H9 (cell line): ENCODE measurements around the gene AXIN1. TPM values are rescaled to one million over a fixed set of nuclear protein-coding genes. Genes with fewer than 3 reads are reported as not detected.

Experiments
- DNase-seq: peaks from one replicate; pipeline ENCODE4 v3.0.0-alpha.2; 2017
- H2AFZ ChIP-seq: one replicate; pipeline ENCODE4 v1.6.1; 2013; ENCODE audit warnings: mild to moderate bottlenecking, low read length, control low read depth, moderate library complexity
- H2AK5ac ChIP-seq: 2 replicates; pipeline ENCODE4 v1.6.1; 2013; ENCODE audit warnings: low read length, control low read depth, mixed read lengths; ENCODE audit not compliant: insufficient read length
- H2BK120ac ChIP-seq: one replicate; pipeline ENCODE4 v1.6.1; 2013; ENCODE audit warnings: low read depth, mild to moderate bottlenecking, low read length, control low read depth, inconsistent platforms; ENCODE audit not compliant: poor library complexity, severe bottlenecking
- H2BK12ac ChIP-seq: 2 replicates; pipeline ENCODE4 v1.6.1; 2013; ENCODE audit warnings: low read length, control low read depth, mixed read lengths, low read depth; ENCODE audit not compliant: insufficient read length
- H2BK15ac ChIP-seq: 2 replicates; pipeline ENCODE4 v1.6.1; 2013; ENCODE audit warnings: low read depth, low read length, control low read depth
- H2BK20ac ChIP-seq: one replicate; pipeline ENCODE4 v1.6.1; 2013; ENCODE audit warnings: low read depth, mild to moderate bottlenecking, low read length, control low read depth, inconsistent platforms; ENCODE audit not compliant: poor library complexity, severe bottlenecking
- H2BK5ac ChIP-seq: 2 replicates; pipeline ENCODE4 v1.6.1; 2013; ENCODE audit warnings: low read length, control low read depth, mixed read lengths; ENCODE audit not compliant: insufficient read length
- H3K14ac ChIP-seq: 2 replicates; pipeline ENCODE4 v1.6.1; 2013; ENCODE audit warnings: low read length, control low read depth; ENCODE audit not compliant: insufficient read depth
- H3K18ac ChIP-seq: 2 replicates; pipeline ENCODE4 v1.6.1; 2013; ENCODE audit warnings: low read depth, mild to moderate bottlenecking, mixed read lengths, low read length, control low read depth; ENCODE audit not compliant: insufficient read length
- H3K23ac ChIP-seq: 2 replicates; pipeline ENCODE4 v1.6.1; 2013; ENCODE audit warnings: low read length, control low read depth, mixed read lengths, low read depth; ENCODE audit not compliant: insufficient read length
- H3K23me2 ChIP-seq: 2 replicates; pipeline ENCODE4 v1.6.1; 2013; ENCODE audit warnings: low read depth, mild to moderate bottlenecking, mixed read lengths, low read length, control low read depth; ENCODE audit not compliant: insufficient read length, poor library complexity, severe bottlenecking
- H3K27ac ChIP-seq: 2 replicates; pipeline ENCODE4 v1.5.1; 2013; ENCODE audit warnings: low read length, control low read depth, mixed read lengths, low read depth; ENCODE audit not compliant: insufficient read length
- H3K27me3 ChIP-seq: 2 replicates; pipeline ENCODE4 v1.6.1; 2013; ENCODE audit warnings: low read length, control low read depth, inconsistent platforms; ENCODE audit not compliant: insufficient read depth
- H3K4ac ChIP-seq: 2 replicates; pipeline ENCODE4 v1.6.1; 2013; ENCODE audit warnings: low read depth, mild to moderate bottlenecking, control low read depth, inconsistent platforms, low read length, moderate library complexity
- H3K4me1 ChIP-seq: 2 replicates; pipeline ENCODE4 v1.6.1; 2013; ENCODE audit warnings: low read length, control low read depth, inconsistent platforms; ENCODE audit not compliant: insufficient read depth
- H3K4me2 ChIP-seq: 2 replicates; pipeline ENCODE4 v1.6.1; 2013; ENCODE audit warnings: low read length, control low read depth, mixed read lengths; ENCODE audit not compliant: insufficient read length, insufficient read depth
- H3K56ac ChIP-seq: 2 replicates; pipeline ENCODE4 v1.6.1; 2013; ENCODE audit warnings: low read depth, mild to moderate bottlenecking, mixed read lengths, low read length, control low read depth; ENCODE audit not compliant: insufficient read length
- H3K79me1 ChIP-seq: 2 replicates; pipeline ENCODE4 v1.6.1; 2013; ENCODE audit warnings: low read depth, mild to moderate bottlenecking, moderate library complexity, low read length, control low read depth, inconsistent platforms; ENCODE audit not compliant: insufficient read depth, poor library complexity, severe bottlenecking
- H3K79me2 ChIP-seq: 2 replicates; pipeline ENCODE4 v1.6.1; 2013; ENCODE audit warnings: low read length, control low read depth, inconsistent platforms; ENCODE audit not compliant: insufficient read depth
- H3K9ac ChIP-seq: 2 replicates; pipeline ENCODE4 v1.6.1; 2013; ENCODE audit warnings: low read length, control low read depth, mixed read lengths; ENCODE audit not compliant: insufficient read length; ENCODE audit errors: extremely low read depth
- H3K9me3 ChIP-seq: one replicate; pipeline ENCODE4 v1.6.1; 2013; ENCODE audit warnings: low read depth, low read length, inconsistent platforms; ENCODE audit not compliant: control insufficient read depth
- H3T11ph ChIP-seq: one replicate; pipeline ENCODE4 v1.6.1; 2013; ENCODE audit warnings: mild to moderate bottlenecking, low read length, control low read depth, inconsistent platforms
- H4K20me1 ChIP-seq: one replicate; pipeline ENCODE4 v1.6.1; 2013; ENCODE audit not compliant: control insufficient read depth, insufficient read length, insufficient read depth
- H4K5ac ChIP-seq: 2 replicates; pipeline ENCODE4 v1.6.1; 2013; ENCODE audit warnings: low read depth, mild to moderate bottlenecking, mixed read lengths, low read length, control low read depth; ENCODE audit not compliant: insufficient read length
- H4K8ac ChIP-seq: replicated peaks from 2 replicates; pipeline ENCODE4 v1.6.1; 2013; ENCODE audit warnings: low read length, control low read depth, mixed read lengths, low read depth; ENCODE audit not compliant: insufficient read length
- H4K91ac ChIP-seq: 2 replicates; pipeline ENCODE4 v1.6.1; 2013; ENCODE audit warnings: low read depth, mild to moderate bottlenecking, moderate library complexity, mixed read lengths, low read length, control low read depth; ENCODE audit not compliant: insufficient read length
- H3K27ac Mint-ChIP-seq, 3 experiments: 2 replicates in 2 of 3; 3 replicates in 1 of 3; pipeline ENCODE4 v1.8.0; 2020 to 2021; ENCODE audit warnings: mixed read lengths in 3 of 3, mild to moderate bottlenecking in 1 of 3, moderate library complexity in 1 of 3
- H3K27me3 Mint-ChIP-seq: 2 replicates; pipeline ENCODE4 v1.8.0; 2021; ENCODE audit warnings: low read depth, mild to moderate bottlenecking, moderate library complexity, mixed read lengths
- H3K36me3 Mint-ChIP-seq, 3 experiments: 2 replicates in 2 of 3; 3 replicates in 1 of 3; pipeline ENCODE4 v1.8.0; 2020 to 2021; ENCODE audit warnings: low read depth in 3 of 3, mixed read lengths in 3 of 3; ENCODE audit not compliant: insufficient read depth in 1 of 3
- H3K4me1 Mint-ChIP-seq, 2 experiments: 2 replicates each; pipeline ENCODE4 v1.8.0; 2020; ENCODE audit warnings: mixed read lengths in 2 of 2
- H3K4me3 Mint-ChIP-seq, 2 experiments: 2 replicates in 1 of 2; 3 replicates in 1 of 2; pipeline ENCODE4 v1.8.0; 2020 to 2021; ENCODE audit warnings: mild to moderate bottlenecking in 2 of 2, mixed read lengths in 2 of 2, moderate library complexity in 1 of 2
- H3K9me3 Mint-ChIP-seq, 2 experiments: 2 replicates in 1 of 2; 3 replicates in 1 of 2; pipeline ENCODE4 v1.8.0; 2020; ENCODE audit warnings: mild to moderate bottlenecking in 2 of 2, mixed read lengths in 2 of 2, moderate library complexity in 1 of 2
- CTCF ChIP-seq: fragments of 200-600 bp; sonication (generic); conservative IDR thresholded peaks from 3 replicates; pipeline ENCODE4 v1.8.0; 2021; ENCODE audit warnings: antibody characterized with exemption, mild to moderate bottlenecking
- WGBS: extraction: QIAGEN DNeasy Blood & Tissue Kit; methylation state at CpG from one replicate; pipeline ENCODE4 v1.1.7; 2013; ENCODE audit warnings: missing lambda C conversion rate, low lambda C conversion rate, mixed read lengths; ENCODE audit not compliant: insufficient read length; ENCODE audit errors: extremely low coverage; 5-methylcytosine and 5-hydroxymethylcytosine counted together
- total RNA-seq: library from RNA; stranded (reverse); gene quantifications from 2 replicates; pipeline ENCODE4 v1.2.1, GENCODE V29; 2021

Gene AXIN1
- total RNA-seq, 1 experiment from 2014 or later, result 50.9 TPM

- no peak overlapping the region for H2AFZ ChIP-seq
- no peaks in the 10 kb centered on the region for H3K79me2 ChIP-seq
- no peaks in the 10 kb centered on the region for H4K20me1 ChIP-seq
- no peak overlapping the region for H4K5ac ChIP-seq
- H3K27me3 Mint-ChIP-seq, result no peaks in the 10 kb centered on the region
- H2BK12ac ChIP-seq, result no peak overlapping the region
- H3K27ac ChIP-seq, result no peak overlapping the region
- DNase-seq, result no peak
- no peak overlapping the region for H3K23ac ChIP-seq
- H3K9me3 ChIP-seq, result no peaks in the 10 kb centered on the region
- TF ChIP-seq CTCF, result no peak
- WGBS, result no CpG with 5 or more reads among the region's 6 CpGs
- no peak overlapping the region for H3K18ac ChIP-seq
- no peaks in the 10 kb centered on the region; a peak in 1 of 4 replicates for H3K4me1 Mint-ChIP-seq
- H2BK20ac ChIP-seq, result no peak overlapping the region
- no peaks in the 10 kb centered on the region for H3K27me3 ChIP-seq
- no peaks in the 10 kb centered on the region for H3K79me1 ChIP-seq
- H3K4me1 ChIP-seq, result no peaks in the 10 kb centered on the region
- no peak overlapping the region for H3K4me2 ChIP-seq
- no peak overlapping the region for H2BK120ac ChIP-seq
- H3K56ac ChIP-seq, result no peak overlapping the region
- H3K9me3 Mint-ChIP-seq, result no peaks in the 10 kb centered on the region
- no peak overlapping the region for H3K27ac Mint-ChIP-seq
- no peak overlapping the region for H2BK5ac ChIP-seq
- H3K4me3 Mint-ChIP-seq, result no peak overlapping the region
- H3K9ac ChIP-seq, result no peak overlapping the region
- H3T11ph ChIP-seq, result no peak overlapping the region
- no peak overlapping the region for H3K14ac ChIP-seq
- no peaks in the 10 kb centered on the region for H3K23me2 ChIP-seq
- no peak overlapping the region for H3K4ac ChIP-seq
- peaks cover 15 to 61% (median 46%) of the 10 kb centered on the region in 3 experiments; a peak in 6 of 7 replicates for H3K36me3 Mint-ChIP-seq
- H4K91ac ChIP-seq, result no peak overlapping the region
- H2BK15ac ChIP-seq, result no peak overlapping the region
- no peak overlapping the region for H4K8ac ChIP-seq
- no peak overlapping the region for H2AK5ac ChIP-seq
Measured at GRCh38 chr16:255183-255582, 97.3 kb downstream of the AXIN1 start.
